Activated CD8-positive, alpha-beta memory T cell treated with anti-CD3 and anti-CD28 coated beads, Interleukin-2, amount 50 U/mL, for 4 hours (primary cell): ENCODE results near the gene GPR157.
"Not testable (repeated sequence)": the region's sequence is repeated elsewhere in the genome, so short reads cannot be mapped to it uniquely, and the experiment has no call there.

ENCODE experiments used
- DNase-seq: peaks from one replicate; pipeline ENCODE4 v3.0.0-alpha.2; 2020

Gene GPR157

DNA sequence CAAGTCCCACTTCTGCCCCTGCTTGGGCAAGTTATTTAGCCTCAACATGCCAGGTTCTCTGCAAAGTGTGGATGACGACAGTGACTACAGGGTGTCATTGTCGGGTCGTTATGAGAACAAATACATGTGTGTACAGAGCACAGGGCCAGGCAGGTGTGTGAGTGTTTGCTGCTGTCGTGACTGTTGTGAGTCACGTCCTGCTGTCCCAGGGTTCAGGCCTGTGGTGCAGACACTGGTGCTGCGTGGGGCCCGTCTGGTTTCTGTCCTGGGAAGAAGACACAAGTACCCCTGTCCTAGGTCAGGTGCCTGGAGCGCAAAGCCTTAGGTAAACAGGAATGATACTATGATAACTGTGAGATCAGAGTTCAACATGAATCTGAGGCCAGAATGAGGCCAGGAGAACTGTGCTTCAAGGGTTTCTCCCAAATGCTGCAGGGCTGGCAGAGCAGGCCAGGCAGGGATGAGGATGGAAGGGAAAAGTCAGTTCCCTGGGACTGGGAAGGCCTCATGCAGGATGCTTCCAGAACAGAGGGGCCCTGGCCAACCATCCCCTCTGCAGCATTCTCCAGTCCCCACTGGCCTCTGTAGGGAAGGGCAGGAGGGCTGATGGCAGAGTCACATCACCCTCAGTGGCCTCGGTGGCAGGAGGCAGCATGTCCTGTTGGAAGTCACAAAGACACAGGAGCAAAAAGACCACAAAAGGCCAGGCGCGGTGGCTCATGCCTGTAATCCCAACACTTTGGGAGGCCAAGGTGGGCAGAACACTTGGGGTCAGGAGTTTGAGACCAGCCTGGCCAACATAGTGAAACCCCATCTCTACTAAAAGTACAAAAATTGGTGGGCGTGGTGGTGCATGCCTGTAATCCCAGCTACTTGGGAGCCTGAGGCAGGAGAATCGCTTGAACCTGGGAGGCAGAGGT lies 15.7 kb downstream of the GPR157 start:
- no peak for DNase-seq

DNA sequence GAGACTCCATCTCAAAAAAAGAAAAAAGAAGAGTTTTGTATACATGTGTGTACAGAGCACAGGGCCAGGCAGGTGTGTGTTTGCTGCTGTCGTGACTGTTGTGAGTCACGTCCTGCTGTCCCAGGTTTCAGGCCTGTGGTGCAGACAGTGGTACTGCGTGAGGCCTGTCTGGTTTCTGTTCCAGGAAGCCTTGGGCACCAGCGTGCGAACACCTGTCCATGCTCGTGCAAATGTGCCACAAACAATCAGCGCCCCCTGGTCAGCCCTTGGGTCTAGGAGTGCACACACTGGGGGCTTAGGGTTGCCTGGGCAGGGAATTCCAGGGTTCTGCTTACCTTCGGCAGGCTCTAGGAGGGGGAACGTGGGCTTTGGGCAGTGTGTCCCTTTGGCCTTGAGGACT lies 16.9 kb downstream of the GPR157 start:
- no peak for DNase-seq

DNA sequence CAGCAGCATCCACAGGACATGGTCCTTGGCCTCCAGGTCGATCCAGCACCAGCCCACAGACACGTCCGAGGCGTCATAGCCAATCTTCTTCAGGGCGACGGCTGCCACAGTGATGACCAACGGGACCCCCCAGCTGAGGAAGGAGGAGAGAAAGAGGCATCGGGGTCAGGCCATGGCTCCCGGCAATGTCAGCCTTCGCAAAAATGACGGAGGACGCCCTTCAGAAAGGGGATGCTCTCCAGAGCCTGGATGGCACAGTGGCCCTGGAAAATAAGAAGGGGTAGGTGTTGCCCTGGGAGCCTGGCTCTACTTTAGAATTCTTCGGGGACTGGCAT lies 17.6 kb downstream of the GPR157 start:
- no peak for DNase-seq

DNA sequence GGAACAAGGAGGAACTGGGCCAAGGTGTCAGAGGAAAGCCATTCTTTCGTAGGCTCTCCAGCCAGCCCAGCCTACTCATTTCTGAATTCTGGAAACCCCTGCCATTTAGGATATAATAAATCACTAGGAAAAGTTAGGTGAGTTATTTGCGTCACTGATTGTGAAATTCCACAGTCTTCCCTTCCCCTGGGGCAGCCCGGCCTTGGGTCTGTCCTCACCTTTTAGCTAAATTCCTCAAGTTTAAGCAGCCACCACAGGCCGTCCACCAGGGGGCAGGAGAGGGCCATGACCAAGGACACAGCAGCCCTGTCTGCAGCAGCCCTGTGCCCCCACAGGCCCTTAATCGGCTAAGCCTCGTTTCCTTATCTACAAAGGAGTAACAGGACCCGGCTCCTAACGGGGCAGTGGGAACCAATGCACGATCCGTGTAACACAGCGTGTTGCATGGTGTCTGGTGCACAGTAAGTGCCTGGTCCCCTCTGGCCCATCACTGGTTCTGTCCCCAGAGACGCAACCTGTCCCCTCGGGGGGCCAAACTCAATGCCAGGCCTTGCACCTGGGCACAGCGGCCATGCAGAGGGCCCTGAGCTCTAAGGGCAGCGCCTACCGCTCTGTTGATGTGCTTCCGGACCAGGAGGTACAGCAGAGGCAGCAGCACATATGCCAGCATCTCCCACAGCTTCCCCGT lies 18.1 kb downstream of the GPR157 start:
- DNase-seq: peak; percentile 88

DNA sequence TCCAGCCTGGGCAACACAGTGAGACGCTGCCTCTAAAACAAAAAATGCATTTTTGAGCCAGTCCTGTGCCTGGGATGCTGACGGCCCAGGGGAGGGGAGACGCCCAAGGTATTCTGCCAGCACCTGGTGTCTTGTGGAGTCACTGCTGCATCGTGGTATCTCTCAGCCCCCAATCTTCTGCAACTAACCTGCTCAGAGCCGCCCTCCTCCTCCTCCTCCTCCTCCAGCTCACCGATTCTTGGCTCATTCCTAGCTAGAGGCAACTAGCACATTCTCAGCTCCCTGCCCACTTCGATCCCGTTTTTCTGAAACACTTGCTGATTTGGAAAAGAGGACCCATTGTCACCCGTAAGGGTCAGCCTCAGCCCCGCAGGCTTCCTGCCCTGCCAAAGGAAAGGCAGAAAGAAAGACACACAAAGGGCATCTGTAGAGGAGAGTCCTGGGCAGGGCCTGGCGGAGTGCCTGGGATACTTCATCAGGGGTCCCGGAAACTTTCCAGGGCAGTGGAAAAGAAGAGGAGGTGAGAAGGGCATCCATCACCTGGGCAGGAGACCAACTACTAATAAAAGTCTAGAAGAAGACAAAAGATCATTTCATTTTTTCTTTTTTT lies 20.7 kb downstream of the GPR157 start:
- no peak for DNase-seq

DNA sequence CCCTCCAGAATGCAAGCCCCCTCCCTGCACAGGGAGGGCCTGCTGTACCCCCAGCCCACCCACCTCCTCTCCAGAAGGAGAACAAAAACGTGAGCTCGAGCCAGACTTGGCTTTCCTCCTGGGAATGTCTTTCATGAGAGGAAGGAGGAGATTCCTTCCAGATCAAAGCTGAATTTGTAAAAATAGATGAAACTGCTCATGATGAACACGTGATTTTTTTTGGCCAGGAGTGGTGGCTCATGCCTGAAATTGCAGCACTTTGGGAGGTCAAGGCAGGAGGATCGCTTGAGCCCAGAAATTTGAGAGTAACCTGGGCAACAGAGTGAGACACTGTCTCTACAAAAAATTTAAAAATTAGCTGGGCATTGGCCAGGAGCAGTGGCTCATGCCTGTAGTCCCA lies 21.8 kb downstream of the GPR157 start:
- no peak for DNase-seq

DNA sequence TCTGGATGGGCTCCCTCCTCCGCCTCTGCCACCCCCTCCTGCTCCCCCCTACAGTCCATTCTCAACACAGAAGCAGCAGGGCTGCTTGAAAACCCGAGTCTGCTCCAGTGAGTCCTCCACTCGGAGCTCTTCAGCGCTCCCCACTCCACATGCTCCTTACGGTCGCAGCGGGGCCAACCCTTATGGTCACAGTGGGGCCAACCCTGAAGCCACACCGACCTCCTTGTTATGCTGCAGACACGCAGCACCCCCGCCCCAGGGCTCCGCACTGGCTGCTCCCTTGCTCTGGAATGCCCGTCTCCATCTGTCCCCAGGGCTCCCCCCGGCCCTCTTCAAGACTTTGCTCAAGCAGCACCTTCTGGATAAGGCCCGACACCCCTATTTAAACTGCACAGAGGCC lies 22.6 kb downstream of the GPR157 start:
- DNase-seq: no peak

DNA sequence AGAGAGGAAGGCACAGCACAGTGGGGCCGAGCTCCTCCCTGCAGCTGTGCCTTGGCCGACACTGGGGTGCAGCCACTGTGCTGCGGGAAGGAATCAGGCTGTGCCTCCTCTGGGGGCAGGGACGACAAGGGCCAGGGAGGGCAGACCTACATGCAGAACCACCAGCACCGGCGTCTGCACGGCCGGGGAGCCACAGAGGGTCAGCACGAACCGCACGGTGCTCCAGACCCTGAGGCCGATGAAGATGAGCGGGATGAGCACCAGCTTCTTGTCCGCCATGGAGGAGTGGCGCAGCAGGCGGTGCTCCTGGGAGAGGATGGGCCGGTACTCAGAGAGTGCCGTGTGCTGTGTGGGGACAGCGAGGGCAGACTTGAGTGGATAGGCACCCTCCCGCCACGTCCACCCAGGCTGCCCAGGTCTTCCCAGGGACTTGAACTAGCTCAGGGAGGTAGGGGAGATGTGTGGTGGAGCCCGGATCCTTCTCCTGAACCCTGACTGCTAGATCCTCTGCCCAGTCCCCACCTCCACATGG lies 23.5 kb downstream of the GPR157 start:
- DNase-seq: no peak

DNA sequence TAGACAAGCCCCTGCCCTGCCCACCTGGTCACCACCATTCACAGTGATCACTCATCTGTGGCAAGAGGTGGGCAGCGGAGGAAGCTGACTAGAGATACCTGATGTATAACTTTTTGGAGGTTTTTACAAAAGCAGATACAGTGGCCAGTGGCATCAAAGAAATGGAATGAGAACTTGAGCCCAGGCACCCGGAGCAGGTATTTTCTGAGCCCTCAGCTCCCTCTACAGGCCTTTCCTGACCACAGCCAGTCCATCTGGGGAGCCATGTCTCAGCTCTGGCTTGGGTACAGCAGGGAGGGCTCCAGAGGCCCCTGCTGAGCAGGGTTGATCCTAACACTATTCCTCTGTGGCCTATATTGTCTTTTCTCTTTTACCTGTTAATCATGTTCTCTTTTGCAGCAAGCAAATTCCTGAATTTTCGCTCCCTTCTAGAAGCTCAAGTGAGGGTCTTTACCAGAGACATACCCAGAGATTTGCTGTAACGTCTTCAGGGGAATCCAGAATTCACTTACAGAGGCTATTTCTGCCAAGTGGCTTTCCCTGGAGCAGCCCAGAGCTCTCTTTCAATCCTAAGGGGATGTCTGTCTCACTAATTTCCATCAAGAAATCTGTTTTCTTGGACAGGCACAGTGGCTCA lies 27.3 kb downstream of the GPR157 start:
- DNase-seq: no peak

DNA sequence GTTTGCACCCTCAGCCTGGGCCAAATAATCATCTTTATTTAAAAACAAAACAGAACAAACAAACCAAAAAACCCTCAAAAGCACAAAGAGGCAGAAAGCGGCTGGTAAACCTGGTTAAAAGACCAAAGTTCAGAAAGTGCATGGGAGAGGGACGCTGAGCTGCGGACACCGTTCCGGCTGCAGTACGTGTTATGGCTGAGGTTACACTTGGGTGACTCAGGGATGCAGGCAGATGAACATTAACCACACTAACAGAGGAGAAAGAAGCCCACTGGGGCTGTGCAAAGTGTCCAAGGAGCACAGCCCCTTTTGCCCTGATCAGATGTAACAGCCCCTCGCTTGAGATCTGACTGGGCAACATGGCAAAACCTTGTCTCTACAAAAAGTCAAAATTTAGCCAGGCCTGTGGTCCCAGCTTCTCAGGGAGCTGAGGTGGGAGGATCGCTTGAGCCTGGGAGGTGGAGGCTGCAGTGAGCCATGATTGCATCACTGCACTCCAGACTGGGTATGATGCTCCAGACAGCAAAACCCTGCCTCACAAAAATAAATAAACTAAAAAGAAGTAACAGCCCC lies 28.3 kb downstream of the GPR157 start:
- no peak for DNase-seq

DNA sequence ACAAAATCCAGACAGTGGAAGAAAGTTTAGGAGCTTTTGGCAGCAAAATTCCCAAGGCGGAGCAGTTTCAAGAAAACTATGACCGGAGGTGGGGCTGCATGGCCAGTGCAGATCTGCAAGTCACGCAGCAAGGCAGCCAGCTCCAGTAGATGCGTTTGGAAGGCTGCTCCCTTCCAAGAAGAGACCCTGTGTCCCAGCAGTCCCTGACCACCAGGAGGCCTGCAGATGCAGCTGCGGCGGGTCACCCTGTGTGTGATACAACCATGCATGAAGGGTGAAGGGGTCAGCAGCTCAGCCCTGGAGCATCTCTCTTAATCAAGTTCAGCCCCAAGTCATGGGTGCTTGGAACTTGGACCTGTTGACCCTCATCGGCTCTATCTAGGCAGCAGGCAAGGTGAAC lies 29.3 kb downstream of the GPR157 start:
- no peak for DNase-seq

DNA sequence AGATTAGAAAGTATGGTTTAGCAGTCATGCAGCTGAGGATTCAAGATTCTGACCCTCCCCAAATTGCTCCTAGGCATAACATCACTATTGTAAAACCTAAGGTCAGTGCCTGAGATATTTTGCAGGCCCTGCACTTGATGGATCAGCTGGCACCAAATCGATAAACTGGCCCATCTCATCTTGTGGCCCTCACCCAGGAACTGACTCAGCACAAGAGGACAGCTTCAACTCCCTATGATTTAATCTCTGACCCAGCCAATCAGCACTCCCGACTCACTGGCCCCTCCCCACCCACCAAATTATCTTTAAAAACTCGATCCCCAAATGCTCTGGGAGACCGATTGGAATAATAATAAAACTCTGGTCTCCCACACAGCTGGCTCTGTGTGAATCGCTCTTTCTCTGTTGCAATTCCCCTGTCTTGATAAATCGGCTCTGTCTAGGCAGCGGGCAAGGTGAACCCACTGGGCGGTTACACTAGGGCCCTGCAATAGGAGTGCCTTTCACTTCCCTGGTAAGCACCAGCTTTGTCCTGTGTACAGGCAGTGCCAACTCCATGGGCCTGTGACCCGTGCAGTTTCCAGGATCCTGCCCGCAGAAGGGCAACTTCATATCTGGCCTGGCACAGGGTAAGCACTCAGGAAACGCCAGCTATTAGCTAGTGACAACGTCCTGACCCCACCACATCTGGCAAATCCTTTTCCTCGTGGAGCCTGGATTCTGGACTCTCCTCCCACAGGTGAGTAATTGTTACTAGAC lies 30.8 kb downstream of the GPR157 start:
- no peak for DNase-seq

DNA sequence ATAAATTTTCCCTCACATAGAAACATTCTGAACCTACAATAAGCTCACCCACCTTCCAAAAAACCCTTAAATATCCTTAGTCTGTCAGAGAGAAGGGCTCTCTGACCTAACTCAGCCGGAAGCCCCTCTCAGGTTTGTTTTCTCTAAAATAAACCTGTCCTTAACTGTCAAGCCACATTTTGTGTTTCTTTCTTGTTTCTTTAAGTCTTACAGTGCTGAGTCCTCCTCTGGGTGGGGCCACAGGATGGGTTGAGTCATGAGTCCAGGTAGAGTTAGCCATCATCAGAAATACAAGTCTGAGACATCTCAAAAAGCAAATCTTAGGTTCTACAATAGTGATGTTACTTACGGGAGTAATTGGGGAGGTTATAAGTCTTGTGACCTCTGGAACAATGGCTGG lies 33.1 kb downstream of the GPR157 start:
- no peak for DNase-seq

DNA sequence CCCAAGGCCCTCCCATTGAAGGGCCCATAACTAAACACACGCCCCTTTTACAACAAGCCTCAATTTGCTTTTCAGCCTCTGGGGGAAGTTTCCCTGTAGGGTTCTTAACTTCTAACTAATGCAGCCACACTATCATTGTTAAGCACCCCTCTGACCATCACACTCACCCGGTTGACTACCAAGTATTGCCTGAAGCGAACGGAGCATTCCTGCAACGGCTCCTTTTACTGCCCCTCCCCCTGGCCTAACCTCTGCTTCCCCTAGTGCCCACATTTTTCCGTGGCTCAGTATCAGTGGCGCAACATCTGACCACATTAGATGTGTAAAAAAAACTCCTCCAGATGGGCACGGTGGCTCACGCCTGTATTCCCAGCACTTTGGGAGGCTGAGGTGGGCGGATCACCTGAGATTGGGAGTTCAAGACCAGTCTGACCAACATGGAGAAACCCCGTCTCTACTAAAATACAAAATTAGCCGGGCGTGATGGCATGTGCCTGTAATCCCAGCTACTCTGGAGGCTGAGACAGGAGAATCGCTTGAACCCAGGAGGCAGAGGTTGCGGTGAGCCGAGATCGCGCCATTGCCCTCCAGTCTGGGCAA lies 34.8 kb downstream of the GPR157 start:
- DNase-seq: not testable (repeated sequence)

DNA sequence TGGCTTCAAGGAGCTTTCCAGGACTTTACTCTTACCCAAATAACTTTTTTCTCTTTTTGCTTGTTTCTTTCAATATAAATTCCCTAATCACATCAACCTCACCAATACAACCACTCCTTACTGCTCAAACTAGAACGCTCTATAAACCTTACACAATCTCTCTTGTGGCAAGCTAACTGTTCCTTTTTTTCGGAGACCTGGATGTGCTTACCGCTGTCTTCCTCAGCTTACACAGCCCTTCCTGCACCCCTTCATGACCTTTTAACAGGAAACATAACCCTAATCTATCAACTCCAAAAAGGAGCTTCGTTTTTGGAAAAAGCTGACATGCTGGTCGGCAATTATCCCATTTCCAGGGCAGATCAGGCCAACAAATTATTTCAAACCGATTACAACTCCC lies 35.3 kb downstream of the GPR157 start:
- DNase-seq: no peak

DNA sequence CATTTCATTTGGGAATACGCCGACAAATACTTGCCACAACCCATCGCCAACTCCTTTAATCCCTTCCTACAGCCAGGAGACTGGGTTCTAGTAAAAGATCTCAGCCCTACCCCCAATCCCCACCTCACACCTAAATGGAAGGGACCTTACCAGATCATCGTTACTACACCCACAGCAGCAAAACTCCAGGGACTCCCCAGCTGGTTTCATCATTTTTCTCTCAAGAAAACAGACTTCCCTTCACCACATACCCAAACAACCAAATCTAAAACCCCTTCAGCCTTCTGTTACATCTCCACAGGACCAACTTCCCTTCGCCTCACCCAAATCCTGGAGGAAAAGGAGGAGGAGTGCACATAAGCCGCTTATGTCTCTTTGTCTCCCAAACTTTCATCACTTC lies 35.8 kb downstream of the GPR157 start:
- no peak for DNase-seq

DNA sequence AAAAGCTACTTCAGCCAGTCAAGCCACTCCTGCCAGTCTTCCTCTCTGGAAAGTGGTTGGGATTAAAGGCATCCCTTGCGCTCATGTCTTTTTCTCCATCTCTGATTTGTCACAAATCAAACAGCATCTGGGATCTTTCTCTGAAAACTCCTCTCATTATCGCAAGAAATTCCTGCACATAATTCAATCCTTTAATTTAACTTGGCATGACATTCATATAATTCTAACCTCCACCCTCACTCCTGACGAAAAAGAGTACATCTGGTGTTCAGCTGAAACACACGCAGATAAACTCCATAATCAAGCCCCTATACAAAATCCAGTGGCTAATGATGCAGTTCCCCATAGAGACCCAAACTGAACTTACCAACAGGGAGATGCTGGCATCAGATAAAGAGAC lies 40.1 kb downstream of the GPR157 start:
- DNase-seq: no peak

DNA sequence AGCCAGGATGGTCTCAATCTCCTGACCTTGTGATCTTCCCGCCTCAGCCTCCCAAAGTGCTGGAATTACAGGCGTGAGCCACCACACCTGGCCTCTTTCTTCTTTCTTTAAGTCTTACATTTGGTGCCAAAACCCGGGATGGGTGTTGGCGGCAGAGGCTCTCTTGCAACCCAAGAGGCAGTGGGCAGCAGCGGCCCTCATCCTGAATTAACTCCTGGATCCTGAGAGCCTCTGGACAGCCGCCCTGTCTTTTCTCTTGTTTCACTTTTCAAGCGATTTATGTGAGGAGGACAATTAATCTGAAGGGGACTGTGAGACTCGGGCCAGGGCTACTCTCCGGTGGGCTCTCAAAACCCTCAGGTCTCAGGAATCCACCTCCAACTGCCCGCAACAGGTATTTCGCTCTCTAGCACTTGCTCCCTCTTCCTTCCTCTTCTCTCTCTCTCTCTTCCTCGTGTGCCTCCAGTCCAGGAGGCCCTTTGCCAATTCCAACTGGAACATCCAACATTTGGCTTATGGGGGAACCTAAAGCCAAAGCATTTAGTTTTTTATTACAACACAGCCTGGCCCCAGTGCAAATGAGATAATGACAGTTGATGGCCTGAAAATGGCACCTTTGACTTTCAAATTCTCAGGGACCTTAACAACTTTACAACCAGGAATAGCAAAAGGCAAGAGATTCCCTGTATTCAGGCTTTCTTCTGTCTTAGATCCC lies 41.3 kb downstream of the GPR157 start:
- no peak for DNase-seq

DNA sequence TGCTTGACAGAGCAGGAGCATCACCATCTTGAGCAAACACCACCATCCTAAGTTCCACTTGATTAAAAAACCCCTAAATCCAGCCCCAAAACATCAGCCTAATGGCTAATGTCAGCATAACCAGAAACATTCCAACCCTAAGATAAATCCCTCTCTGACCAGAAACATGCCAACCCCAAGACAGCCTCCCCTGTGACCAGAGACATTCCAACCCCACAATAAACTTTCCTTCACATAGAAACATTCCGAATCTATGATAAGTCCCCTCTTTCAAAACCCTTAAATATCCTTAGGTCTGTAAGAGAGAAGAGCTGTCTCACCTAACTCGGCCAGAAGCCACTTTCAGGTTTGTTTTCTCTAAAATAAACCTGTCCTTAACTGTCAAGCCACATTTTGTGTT lies 42.1 kb downstream of the GPR157 start:
- DNase-seq: no peak

DNA sequence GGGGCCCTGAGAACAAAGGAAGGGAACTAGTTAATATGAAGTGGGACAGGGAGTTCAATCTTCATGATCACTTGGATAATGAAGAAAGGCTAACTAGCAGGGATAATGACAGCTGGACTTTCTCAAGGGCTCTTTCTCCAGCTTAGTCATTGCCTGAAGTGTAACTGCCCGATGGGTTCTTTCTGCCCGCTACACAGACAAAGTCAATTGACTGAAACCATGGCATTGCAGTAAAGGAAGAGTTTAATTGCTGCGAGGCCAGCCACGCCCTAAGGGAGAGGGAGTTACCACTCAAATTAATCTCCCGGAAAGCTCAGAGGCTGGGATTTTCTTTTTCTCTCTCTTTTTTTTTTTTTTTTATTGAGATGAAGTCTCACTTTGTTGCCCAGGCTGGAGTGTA lies 42.9 kb downstream of the GPR157 start:
- no peak for DNase-seq

DNA sequence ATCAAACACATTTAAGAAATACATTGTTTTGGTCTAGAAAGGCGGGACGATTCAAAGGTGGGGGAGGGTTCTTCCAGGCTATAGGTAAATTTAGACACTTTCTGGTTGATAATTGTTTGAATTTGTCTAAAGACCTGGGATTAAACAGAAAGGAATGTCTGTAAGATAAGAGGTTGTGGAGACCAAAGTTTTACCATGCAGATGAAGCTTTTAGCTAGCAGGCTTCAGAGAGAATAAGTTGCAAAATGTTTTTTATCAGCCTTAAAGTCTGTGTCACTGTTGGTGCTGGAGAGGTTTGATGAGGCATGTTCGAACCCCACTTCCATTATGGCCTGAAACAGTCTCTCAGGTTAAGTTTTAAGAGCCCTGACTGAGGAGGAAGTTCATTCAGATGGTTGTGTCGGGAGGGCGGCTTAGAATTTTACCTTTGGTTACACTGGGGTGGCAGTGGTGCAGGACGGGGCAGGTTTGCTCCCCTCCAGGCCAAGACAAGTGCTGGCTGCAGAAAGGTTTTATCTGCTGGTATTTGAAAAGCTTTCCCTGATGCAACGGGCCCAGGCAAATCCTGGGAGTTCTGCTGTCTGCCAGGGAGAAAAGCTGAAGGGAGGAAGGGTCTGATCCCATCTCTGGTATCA lies 43.5 kb downstream of the GPR157 start:
- DNase-seq: no peak
